ENCODE measurements around the gene FAM107B.

The FAM107B gene

GRCh38 chr10:14558025-14558424 lies 216.7 kb downstream of the FAM107B start:
- Histone ChIP-seq H3K27me3 (ENCODE audit: insufficient read depth, low read length, poor library complexity) (no peaks in the 10 kb centered on the region), H2BK15ac (replicated peaks; ENCODE audit: low read depth) (no peak overlapping the region), H2BK120ac (ENCODE audit: low read depth, low read length) (no peak overlapping the region), H2AK5ac (ENCODE audit: low read length) (no peak overlapping the region), H3K36me3 (ENCODE audit: control insufficient read depth, insufficient read depth, low read length) (no peaks in the 10 kb centered on the region), H3K18ac (ENCODE audit: low read length) (no peak overlapping the region), H3K4me3 (ENCODE audit: low read length) (no peak overlapping the region), H3K4me1 (ENCODE audit: control insufficient read depth, low read depth, low read length) (peaks cover 14% of the 10 kb centered on the region), H3K79me2 (ENCODE audit: control insufficient read depth, insufficient read depth, low read length) (peaks cover 10% of the 10 kb centered on the region), H4K8ac (ENCODE audit: low read depth, low read length) (no peak overlapping the region), H3K79me1 (ENCODE audit: low read length) (peaks cover 21% of the 10 kb centered on the region), H2BK5ac (ENCODE audit: low read length) (no peak overlapping the region), H3K4ac (ENCODE audit: low read depth, low read length) (no peak overlapping the region), H3K56ac (ENCODE audit: low read length) (no peak overlapping the region), H3K9ac (ENCODE audit: low read length) (no peak overlapping the region), H3K23ac (ENCODE audit: low read length) (no peak overlapping the region), H3K4me2 (ENCODE audit: low read length) (no peak overlapping the region), H4K5ac (ENCODE audit: low read length) (no peak overlapping the region), H3K27ac (ENCODE audit: low read depth, low read length) (no peak overlapping the region)
- no CpG with 5 or more reads among the region's 12 CpGs for WGBS (ENCODE audit: extremely low coverage, insufficient coverage, low lambda C conversion rate)
- DNase-seq = no peak

GRCh38 chr10:14557567-14557966 lies 217.1 kb downstream of the FAM107B start:
- no peaks in the 10 kb centered on the region for H3K36me3 ChIP-seq (ENCODE audit: control insufficient read depth, insufficient read depth, low read length)
- H3K56ac ChIP-seq (ENCODE audit: low read length) = no peak overlapping the region
- H2BK15ac ChIP-seq (replicated peaks; ENCODE audit: low read depth) = no peak overlapping the region
- peaks cover 10% of the 10 kb centered on the region for H3K79me2 ChIP-seq (ENCODE audit: control insufficient read depth, insufficient read depth, low read length)
- H2BK5ac ChIP-seq (ENCODE audit: low read length) = no peak overlapping the region
- H3K4me2 ChIP-seq (ENCODE audit: low read length) = no peak overlapping the region
- H3K4ac ChIP-seq (ENCODE audit: low read depth, low read length) = no peak overlapping the region
- no peak overlapping the region for H3K23ac ChIP-seq (ENCODE audit: low read length)
- H4K5ac ChIP-seq (ENCODE audit: low read length) = no peak overlapping the region
- no peak for DNase-seq
- peaks cover 21% of the 10 kb centered on the region for H3K79me1 ChIP-seq (ENCODE audit: low read length)
- H3K9ac ChIP-seq (ENCODE audit: low read length) = no peak overlapping the region
- H4K8ac ChIP-seq (ENCODE audit: low read depth, low read length) = no peak overlapping the region
- no peak overlapping the region for H2AK5ac ChIP-seq (ENCODE audit: low read length)
- no peak overlapping the region for H3K4me3 ChIP-seq (ENCODE audit: low read length)
- H3K27me3 ChIP-seq (ENCODE audit: insufficient read depth, low read length, poor library complexity) = no peaks in the 10 kb centered on the region
- no CpG with 5 or more reads among the region's 5 CpGs for WGBS (ENCODE audit: extremely low coverage, insufficient coverage, low lambda C conversion rate)
- no peak overlapping the region for H3K18ac ChIP-seq (ENCODE audit: low read length)
- H3K27ac ChIP-seq (ENCODE audit: low read depth, low read length) = no peak overlapping the region
- no peak overlapping the region for H2BK120ac ChIP-seq (ENCODE audit: low read depth, low read length)
- peaks cover 13% of the 10 kb centered on the region for H3K4me1 ChIP-seq (ENCODE audit: control insufficient read depth, low read depth, low read length)

DNA sequence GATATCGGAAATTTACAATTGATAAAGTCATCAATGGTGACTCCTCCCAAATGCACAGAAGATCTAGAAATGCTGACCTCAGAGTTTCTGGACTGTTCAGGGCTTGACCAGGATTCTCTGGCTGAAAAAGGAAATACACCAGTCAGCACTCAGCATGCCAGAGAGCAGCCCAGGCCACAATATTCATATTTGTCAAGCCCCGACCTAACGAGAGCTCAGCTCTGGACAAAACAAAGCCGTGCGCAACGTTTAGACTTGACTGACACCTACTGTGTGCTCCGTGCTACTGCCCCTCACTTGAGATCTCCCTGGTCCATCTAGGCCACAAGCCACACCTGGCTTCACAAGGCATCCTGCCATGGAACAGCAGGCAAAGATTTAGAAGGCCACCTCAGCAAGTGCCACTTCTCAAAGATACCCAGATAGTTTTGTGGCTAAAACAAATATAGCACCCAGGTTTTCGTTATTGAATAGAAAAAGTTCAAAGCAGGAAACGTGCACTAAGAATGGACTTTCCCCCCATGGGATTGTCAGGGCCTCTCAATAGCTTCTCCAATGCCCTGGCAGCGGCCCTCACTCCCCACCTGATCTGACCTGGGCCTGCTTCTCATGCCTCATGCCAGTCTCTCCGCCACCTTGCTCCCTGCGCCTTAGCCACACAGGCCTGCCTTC lies 218.3 kb downstream of the FAM107B start:
- H3K4me2 ChIP-seq (ENCODE audit: low read length) = no peak overlapping the region
- peaks cover 10% of the 10 kb centered on the region for H3K79me2 ChIP-seq (ENCODE audit: control insufficient read depth, insufficient read depth, low read length)
- no peak overlapping the region for H3K18ac ChIP-seq (ENCODE audit: low read length)
- H2BK120ac ChIP-seq (ENCODE audit: low read depth, low read length) = no peak overlapping the region
- H4K5ac ChIP-seq (ENCODE audit: low read length) = no peak overlapping the region
- no peak overlapping the region for H4K8ac ChIP-seq (ENCODE audit: low read depth, low read length)
- peak; percentile 71 for DNase-seq
- peaks cover 12% of the 10 kb centered on the region for H3K4me1 ChIP-seq (ENCODE audit: control insufficient read depth, low read depth, low read length)
- H3K56ac ChIP-seq (ENCODE audit: low read length) = peak overlapping the region; percentile 17
- H2BK5ac ChIP-seq (ENCODE audit: low read length) = no peak overlapping the region
- H3K27me3 ChIP-seq (ENCODE audit: insufficient read depth, low read length, poor library complexity) = no peaks in the 10 kb centered on the region
- H3K4me3 ChIP-seq (ENCODE audit: low read length) = no peak overlapping the region
- no peak overlapping the region for H2AK5ac ChIP-seq (ENCODE audit: low read length)
- H3K4ac ChIP-seq (ENCODE audit: low read depth, low read length) = no peak overlapping the region
- peaks cover 21% of the 10 kb centered on the region for H3K79me1 ChIP-seq (ENCODE audit: low read length)
- no peak overlapping the region for H3K27ac ChIP-seq (ENCODE audit: low read depth, low read length)
- no peak overlapping the region for H2BK15ac ChIP-seq (replicated peaks; ENCODE audit: low read depth)
- WGBS (ENCODE audit: extremely low coverage, insufficient coverage, low lambda C conversion rate) = no CpG with 5 or more reads among the region's 12 CpGs
- H3K36me3 ChIP-seq (ENCODE audit: control insufficient read depth, insufficient read depth, low read length) = no peaks in the 10 kb centered on the region
- H3K9ac ChIP-seq (ENCODE audit: low read length) = no peak overlapping the region
- H3K23ac ChIP-seq (ENCODE audit: low read length) = no peak overlapping the region

GRCh38 chr10:14555807-14556206 lies 218.9 kb downstream of the FAM107B start:
- Histone ChIP-seq H2BK15ac (replicated peaks; ENCODE audit: low read depth) (no peak overlapping the region), H3K23ac (ENCODE audit: low read length) (no peak overlapping the region), H3K4me2 (ENCODE audit: low read length) (no peak overlapping the region), H4K5ac (ENCODE audit: low read length) (no peak overlapping the region), H3K79me1 (ENCODE audit: low read length) (peaks cover 16% of the 10 kb centered on the region), H3K79me2 (ENCODE audit: control insufficient read depth, insufficient read depth, low read length) (peaks cover 6% of the 10 kb centered on the region), H3K4me3 (ENCODE audit: low read length) (no peak overlapping the region), H2BK120ac (ENCODE audit: low read depth, low read length) (no peak overlapping the region), H3K9ac (ENCODE audit: low read length) (no peak overlapping the region), H3K4me1 (ENCODE audit: control insufficient read depth, low read depth, low read length) (peaks cover 12% of the 10 kb centered on the region), H3K56ac (ENCODE audit: low read length) (no peak overlapping the region), H3K27ac (ENCODE audit: low read depth, low read length) (no peak overlapping the region), H3K27me3 (ENCODE audit: insufficient read depth, low read length, poor library complexity) (no peaks in the 10 kb centered on the region), H3K36me3 (ENCODE audit: control insufficient read depth, insufficient read depth, low read length) (no peaks in the 10 kb centered on the region), H2AK5ac (ENCODE audit: low read length) (no peak overlapping the region), H3K4ac (ENCODE audit: low read depth, low read length) (no peak overlapping the region), H4K8ac (ENCODE audit: low read depth, low read length) (no peak overlapping the region), H2BK5ac (ENCODE audit: low read length) (no peak overlapping the region), H3K18ac (ENCODE audit: low read length) (no peak overlapping the region)
- DNase-seq = peak; percentile 57
- no CpG with 5 or more reads among the region's 4 CpGs for WGBS (ENCODE audit: extremely low coverage, insufficient coverage, low lambda C conversion rate)

GRCh38 chr10:14554491-14555205 lies 220.0 kb downstream of the FAM107B start:
- Histone ChIP-seq H3K9ac (ENCODE audit: low read length) (no peak overlapping the region), H3K23ac (ENCODE audit: low read length) (no peak overlapping the region), H3K79me2 (ENCODE audit: control insufficient read depth, insufficient read depth, low read length) (peaks cover 3% of the 10 kb centered on the region), H2AK5ac (ENCODE audit: low read length) (no peak overlapping the region), H3K4me1 (ENCODE audit: control insufficient read depth, low read depth, low read length) (peaks cover 12% of the 10 kb centered on the region), H3K4me3 (ENCODE audit: low read length) (no peak overlapping the region), H4K5ac (ENCODE audit: low read length) (no peak overlapping the region), H2BK5ac (ENCODE audit: low read length) (no peak overlapping the region), H4K8ac (ENCODE audit: low read depth, low read length) (no peak overlapping the region), H3K36me3 (ENCODE audit: control insufficient read depth, insufficient read depth, low read length) (no peaks in the 10 kb centered on the region), H3K4me2 (ENCODE audit: low read length) (no peak overlapping the region), H2BK120ac (ENCODE audit: low read depth, low read length) (no peak overlapping the region), H3K18ac (ENCODE audit: low read length) (no peak overlapping the region), H3K27me3 (ENCODE audit: insufficient read depth, low read length, poor library complexity) (no peaks in the 10 kb centered on the region), H2BK15ac (replicated peaks; ENCODE audit: low read depth) (no peak overlapping the region), H3K79me1 (ENCODE audit: low read length) (peaks cover 9% of the 10 kb centered on the region), H3K27ac (ENCODE audit: low read depth, low read length) (no peak overlapping the region), H3K56ac (ENCODE audit: low read length) (no peak overlapping the region), H3K4ac (ENCODE audit: low read depth, low read length) (no peak overlapping the region)
- no peak for DNase-seq
- WGBS (ENCODE audit: extremely low coverage, insufficient coverage, low lambda C conversion rate) = no CpG with 5 or more reads among the region's 3 CpGs

All from mesendoderm (in vitro differentiated cells).